GM12873 (cell line): ENCODE measurements around the gene PHACTR3.

Experiments used
- TF ChIP-seq, protein P1 (sequence below): IDR thresholded peaks from 2 replicates; pipeline ENCODE4 v1.5.1; 2012; ENCODE audit warnings: low read depth, mild to moderate bottlenecking, moderate library complexity, low read length, control low read depth; ENCODE audit not compliant: insufficient read depth; ENCODE audit errors: missing control alignments

PHACTR3 gene

DNA sequence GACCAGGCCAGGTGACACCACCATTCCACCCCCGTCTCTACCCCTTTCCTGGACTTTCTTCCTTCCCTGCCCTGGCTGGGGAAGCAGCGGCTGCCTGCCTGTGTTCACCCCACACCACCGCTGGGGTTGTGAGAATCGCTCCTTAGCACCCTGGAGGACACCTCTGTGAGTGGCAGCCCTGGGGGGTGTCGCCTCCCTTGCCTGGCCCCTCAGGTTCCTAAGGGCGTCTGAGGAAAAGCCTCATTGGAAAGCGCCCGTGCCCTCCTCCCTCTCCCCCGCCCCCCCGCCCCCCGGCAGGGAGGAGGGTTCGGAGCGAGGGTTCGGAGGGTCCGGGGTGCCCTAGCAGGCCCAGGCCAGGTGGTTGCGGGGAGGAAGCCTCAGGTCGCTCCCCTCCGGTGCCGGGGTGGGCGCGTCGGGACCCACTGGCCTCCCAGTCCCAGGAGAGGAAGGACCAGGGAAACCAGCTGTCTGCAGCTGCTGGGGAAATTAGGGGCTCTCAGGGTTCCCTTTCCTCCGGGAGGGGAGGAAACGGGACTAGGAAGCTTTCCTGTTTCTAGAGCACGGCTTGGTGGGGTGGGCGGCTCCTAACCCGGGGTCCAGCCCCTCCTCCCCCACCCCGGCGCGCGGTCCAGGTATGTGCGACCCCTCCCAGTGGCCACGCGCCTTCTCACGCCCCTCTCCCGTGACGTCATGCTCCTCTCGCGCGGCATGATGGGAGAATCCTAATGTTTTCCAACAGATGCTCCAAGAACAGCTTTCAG lies at the start of gene PHACTR3:
TSS of gene PHACTR3 (plus strand) at position 760 of the 761 bp plus-strand sequence. CDS start 475 bp downstream, outside the sequence.
- TF ChIP-seq, protein P1, sequence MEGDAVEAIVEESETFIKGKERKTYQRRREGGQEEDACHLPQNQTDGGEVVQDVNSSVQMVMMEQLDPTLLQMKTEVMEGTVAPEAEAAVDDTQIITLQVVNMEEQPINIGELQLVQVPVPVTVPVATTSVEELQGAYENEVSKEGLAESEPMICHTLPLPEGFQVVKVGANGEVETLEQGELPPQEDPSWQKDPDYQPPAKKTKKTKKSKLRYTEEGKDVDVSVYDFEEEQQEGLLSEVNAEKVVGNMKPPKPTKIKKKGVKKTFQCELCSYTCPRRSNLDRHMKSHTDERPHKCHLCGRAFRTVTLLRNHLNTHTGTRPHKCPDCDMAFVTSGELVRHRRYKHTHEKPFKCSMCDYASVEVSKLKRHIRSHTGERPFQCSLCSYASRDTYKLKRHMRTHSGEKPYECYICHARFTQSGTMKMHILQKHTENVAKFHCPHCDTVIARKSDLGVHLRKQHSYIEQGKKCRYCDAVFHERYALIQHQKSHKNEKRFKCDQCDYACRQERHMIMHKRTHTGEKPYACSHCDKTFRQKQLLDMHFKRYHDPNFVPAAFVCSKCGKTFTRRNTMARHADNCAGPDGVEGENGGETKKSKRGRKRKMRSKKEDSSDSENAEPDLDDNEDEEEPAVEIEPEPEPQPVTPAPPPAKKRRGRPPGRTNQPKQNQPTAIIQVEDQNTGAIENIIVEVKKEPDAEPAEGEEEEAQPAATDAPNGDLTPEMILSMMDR = no peak

DNA sequence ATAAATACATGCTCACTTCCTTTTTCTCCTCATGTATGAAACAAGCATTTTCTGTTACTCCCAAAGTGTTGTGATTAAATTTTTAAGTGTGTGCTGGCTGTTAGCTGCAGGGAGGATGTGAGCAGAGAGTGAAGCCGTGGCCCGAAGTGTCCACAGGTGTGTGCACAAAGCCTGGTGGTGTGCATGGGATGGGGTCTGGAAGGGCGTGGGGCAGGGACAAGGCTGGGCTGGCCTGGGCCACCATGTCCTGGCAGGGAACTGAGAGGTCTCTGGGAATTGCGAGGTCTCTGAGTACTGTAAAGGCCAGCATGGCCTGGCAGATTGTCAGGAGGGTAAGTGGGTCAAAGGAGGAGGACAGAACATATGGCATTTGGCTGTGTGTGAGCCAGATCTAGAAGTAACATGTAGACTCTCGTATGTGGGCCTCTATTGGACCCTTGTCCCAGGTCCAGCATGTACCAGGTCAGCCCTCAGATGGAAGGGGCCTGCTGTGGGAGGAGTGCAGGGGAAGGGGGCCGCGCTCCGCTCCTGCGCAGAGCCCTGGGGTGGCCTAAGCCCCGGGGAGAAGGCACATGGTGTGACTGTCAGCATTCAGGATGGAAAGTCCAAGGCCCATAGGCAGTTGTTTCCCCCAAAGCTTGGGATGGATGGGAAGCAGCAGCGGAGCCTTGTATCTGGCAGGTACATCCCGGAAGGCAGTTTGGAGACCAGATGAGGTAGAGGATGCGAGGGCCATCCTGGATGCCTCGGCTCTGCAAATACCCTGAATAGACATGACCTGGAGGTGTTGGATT lies 45.1 kb upstream of the PHACTR3 start:
- TF ChIP-seq, protein P1 = no peak

DNA sequence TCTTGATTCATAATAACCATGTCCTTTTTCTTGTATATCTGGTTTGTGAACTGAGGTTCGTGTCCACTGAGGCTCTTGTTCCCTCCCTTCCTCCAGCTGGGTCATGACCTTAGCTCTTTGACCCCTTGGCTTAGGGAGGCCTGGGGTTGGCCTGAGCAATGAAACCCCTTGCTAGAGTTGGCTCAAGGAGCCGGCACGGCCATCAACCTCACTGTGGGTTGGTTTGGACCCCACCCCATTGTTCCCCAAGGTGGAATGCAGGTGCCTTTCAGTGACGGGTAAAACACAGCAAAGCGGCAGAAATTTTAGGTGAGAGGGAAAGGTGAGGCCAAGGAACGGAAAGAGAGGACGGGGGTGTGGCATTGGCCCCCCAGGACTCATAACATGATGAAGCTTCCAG lies 44.5 kb upstream of the PHACTR3 start:
- TF ChIP-seq, protein P1 = no peak

DNA sequence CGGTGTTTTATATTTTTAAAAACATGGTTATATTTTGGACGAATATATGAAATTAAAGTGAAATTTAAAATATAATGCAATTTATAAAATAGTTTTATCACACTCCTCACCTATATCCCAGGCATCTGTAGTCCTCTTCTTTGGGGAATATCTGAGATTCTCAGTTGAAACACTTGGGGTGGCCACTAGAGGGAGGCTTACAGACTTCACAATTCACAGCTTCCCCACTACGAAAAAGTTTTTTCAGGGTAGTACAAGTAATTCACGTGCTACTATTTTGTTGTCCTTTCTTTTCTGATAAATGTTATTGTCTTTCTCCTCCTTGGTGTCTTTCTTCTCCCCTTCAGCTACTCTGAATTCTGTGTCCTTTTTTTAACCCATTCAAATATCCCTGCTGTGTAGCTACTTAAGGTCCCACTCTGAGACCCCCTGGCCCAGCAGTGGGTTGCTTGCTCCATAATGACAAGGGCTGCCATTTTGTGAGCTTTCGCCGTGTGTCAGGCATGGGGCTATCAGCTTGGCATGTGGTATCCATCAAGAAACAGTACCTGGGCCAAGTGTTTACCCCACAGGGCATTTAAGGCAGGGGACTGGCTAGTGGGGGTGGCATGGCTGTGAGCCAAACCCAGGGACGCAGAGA lies 43.6 kb upstream of the PHACTR3 start:
- TF ChIP-seq, protein P1 = peak; percentile 63

DNA sequence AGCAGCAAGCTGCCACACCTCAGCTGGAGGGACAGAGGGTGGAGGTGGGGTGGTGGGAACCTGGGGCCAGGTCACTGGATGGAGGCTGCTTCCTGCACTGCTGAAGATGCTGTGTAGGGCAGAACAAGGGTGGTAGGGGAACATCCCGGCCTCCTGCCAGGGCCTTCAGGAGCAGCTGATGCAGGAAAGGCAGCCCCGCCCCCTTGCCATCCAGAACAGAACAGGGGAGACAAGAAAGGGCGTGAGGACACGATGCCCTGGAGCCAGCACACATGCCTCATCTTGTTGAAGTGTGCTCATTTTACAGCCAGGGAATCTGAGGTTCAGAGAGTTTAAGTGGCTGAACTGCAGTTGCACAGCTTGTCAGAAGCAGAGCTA lies 43.1 kb upstream of the PHACTR3 start:
- TF ChIP-seq, protein P1 = no peak

DNA sequence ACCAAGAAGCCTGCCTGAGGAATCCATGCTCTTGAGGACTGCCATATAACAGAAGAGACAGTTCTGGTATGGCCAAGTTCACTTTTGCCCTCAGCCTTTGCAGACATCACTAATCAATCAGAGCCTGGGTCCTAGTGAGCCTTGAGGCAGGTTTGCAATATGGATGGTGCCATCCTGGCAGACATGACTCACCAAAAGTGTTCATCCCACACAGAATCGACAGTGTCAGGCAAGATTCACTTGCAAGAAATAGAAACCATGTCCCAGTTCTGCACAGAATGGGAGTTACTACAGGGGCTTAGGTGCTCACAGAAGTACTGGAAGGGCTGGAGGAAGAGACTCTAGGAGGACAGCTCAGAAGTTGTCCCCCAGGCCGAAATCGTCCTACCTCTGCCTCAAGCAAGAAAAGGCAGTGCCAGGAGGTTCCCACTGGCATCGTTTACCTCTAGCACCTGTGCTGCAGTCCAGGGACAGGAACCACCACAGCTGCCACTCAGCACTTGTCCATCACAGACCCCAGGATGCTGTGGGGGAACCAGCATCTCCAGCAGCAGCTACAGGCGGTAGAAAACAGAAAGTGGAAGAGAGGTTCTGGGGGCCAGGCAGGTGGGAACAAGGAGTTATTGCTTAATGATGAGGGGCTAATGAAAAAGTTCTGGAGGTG lies 42.6 kb upstream of the PHACTR3 start:
- TF ChIP-seq, protein P1 = no peak

DNA sequence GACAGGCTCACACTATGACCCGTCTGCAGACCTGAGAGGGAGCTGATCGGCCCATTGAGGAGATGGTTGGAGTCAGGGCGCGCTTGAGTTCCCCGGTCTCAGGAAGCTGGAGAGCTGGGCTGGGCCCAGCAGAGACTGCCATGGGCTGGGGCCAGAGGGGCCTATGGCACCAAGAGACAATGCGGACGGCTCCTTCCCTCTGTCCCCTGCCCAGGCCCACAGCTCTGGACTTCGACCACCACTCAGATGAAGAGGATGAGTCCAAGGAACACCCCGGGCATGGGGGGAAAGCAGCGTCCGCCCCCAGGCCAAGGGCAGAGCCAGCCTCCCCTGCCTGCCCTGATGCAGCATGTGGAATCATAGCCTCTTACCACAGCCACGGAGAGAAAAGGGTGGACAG lies 40.2 kb upstream of the PHACTR3 start:
- TF ChIP-seq, protein P1 = no peak
